ENCODE results near the gene RBP5. TPM values are rescaled to one million over a fixed set of nuclear protein-coding genes. Genes with fewer than 3 reads are reported as not detected.

RBP5 gene
- total RNA-seq, 1 experiment from 2014 or later: 2.7 TPM

DNA sequence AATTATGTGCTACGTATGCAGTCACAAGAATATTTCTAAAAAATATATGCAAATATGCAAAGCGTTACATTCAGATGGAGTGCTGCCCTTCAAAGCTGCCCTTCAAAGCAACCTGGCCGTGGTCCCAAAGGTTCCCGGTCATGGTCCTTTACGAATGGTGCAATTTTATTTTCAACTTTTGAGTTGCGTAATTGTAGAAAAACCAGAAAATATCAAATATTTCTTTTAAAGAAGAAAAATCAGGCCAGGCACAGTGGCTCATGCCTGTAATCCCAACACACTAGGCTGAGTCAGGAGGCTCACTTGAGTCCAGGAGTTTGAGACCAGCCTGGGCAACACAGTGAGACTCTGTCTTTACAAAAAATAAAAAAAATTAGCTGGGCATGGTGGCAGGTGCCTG, 22.8 kb upstream of the RBP5 start:
- no peaks in the 10 kb centered on the region for H3K79me1 ChIP-seq (ENCODE audit: insufficient read depth, low read depth, low read length, poor library complexity, severe bottlenecking)

More for the DNA sequence above, 22.8 kb upstream of the RBP5 start:
- Histone ChIP-seq H4K8ac (replicated peaks; ENCODE audit: insufficient read length, low read depth, low read length) (no peak overlapping the region), H3K79me2 (ENCODE audit: insufficient read depth, low read length) (no peaks in the 10 kb centered on the region), H3K4ac (ENCODE audit: low read depth, low read length) (no peak overlapping the region), H4K20me1 (ENCODE audit: control insufficient read depth, insufficient read depth, insufficient read length) (no peaks in the 10 kb centered on the region), H2BK12ac (ENCODE audit: insufficient read length, low read depth, low read length) (no peak overlapping the region), H2BK120ac (ENCODE audit: low read depth, low read length, poor library complexity, severe bottlenecking) (no peak overlapping the region), H3K18ac (ENCODE audit: insufficient read length, low read depth, low read length) (no peak overlapping the region), H3K23me2 (ENCODE audit: insufficient read length, low read depth, low read length, poor library complexity, severe bottlenecking) (no peaks in the 10 kb centered on the region), H3T11ph (ENCODE audit: low read length) (no peak overlapping the region), H3K4me1 (ENCODE audit: insufficient read depth, low read length) (no peaks in the 10 kb centered on the region), H2BK20ac (ENCODE audit: low read depth, low read length, poor library complexity, severe bottlenecking) (no peak overlapping the region), H3K14ac (ENCODE audit: insufficient read depth, low read length) (no peak overlapping the region), H2AFZ (ENCODE audit: low read length) (no peak overlapping the region), H3K27ac (ENCODE audit: insufficient read length, low read depth, low read length) (no peak overlapping the region), H3K9ac (ENCODE audit: extremely low read depth, insufficient read length, low read length) (no peak overlapping the region), H3K23ac (ENCODE audit: insufficient read length, low read depth, low read length) (no peak overlapping the region), H4K5ac (ENCODE audit: insufficient read length, low read depth, low read length) (no peak overlapping the region), H2AK5ac (ENCODE audit: insufficient read length, low read length) (no peak overlapping the region), H3K9me3 (ENCODE audit: control insufficient read depth, low read depth, low read length) (no peaks in the 10 kb centered on the region), H2BK15ac (ENCODE audit: low read depth, low read length) (no peak overlapping the region), H4K91ac (ENCODE audit: insufficient read length, low read depth, low read length) (no peak overlapping the region), H2BK5ac (ENCODE audit: insufficient read length, low read length) (no peak overlapping the region), H3K4me2 (ENCODE audit: insufficient read depth, insufficient read length, low read length) (no peak overlapping the region), H3K27me3 (ENCODE audit: insufficient read depth, low read length) (no peaks in the 10 kb centered on the region), H3K56ac (ENCODE audit: insufficient read length, low read depth, low read length) (no peak overlapping the region)
- Mint-ChIP-seq H3K27me3 (ENCODE audit: low read depth) (no peaks in the 10 kb centered on the region; the same call in 1 of the 2 replicates), H3K27ac (no peak overlapping the region), H3K36me3 (ENCODE audit: insufficient read depth in 1 of 3, low read depth in 3 of 3) (peaks cover 2 to 35% (median 27%) of the 10 kb centered on the region in 3 experiments), H3K4me1 (no peaks in the 10 kb centered on the region), H3K4me3 (no peak overlapping the region), H3K9me3 (no peaks in the 10 kb centered on the region)
- TF ChIP-seq, protein P1, sequence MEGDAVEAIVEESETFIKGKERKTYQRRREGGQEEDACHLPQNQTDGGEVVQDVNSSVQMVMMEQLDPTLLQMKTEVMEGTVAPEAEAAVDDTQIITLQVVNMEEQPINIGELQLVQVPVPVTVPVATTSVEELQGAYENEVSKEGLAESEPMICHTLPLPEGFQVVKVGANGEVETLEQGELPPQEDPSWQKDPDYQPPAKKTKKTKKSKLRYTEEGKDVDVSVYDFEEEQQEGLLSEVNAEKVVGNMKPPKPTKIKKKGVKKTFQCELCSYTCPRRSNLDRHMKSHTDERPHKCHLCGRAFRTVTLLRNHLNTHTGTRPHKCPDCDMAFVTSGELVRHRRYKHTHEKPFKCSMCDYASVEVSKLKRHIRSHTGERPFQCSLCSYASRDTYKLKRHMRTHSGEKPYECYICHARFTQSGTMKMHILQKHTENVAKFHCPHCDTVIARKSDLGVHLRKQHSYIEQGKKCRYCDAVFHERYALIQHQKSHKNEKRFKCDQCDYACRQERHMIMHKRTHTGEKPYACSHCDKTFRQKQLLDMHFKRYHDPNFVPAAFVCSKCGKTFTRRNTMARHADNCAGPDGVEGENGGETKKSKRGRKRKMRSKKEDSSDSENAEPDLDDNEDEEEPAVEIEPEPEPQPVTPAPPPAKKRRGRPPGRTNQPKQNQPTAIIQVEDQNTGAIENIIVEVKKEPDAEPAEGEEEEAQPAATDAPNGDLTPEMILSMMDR (conservative IDR thresholded peaks at IDR 0.05): no peak
- WGBS (ENCODE audit: extremely low coverage, insufficient read length, low lambda C conversion rate): no CpG with 5 or more reads among the region's 6 CpGs
- DNase-seq: no peak
